ENCODE results near the gene UBXN11.

GRCh38 chr1:26338670-26339069, 32.2 kb upstream of the UBXN11 start:
- TF ChIP-seq CTCF (IDR thresholded peaks at IDR 0.05): no peak
- TF ChIP-seq EP300 (IDR thresholded peaks at IDR 0.05): no peak

Data from gastroesophageal sphincter (tissue), 3 donors.